IPS-20b (cell line): ENCODE measurements around the gene SLC25A29.
"Not testable (repeated sequence)": the region's sequence is repeated elsewhere in the genome, so short reads cannot be mapped to it uniquely, and the experiment has no call there.

Experiments used
- H3K27ac ChIP-seq: one replicate; pipeline ENCODE4 v1.5.1; 2013; ENCODE audit warnings: low read length
- H3K27me3 ChIP-seq: 2 replicates; pipeline ENCODE4 v1.6.1; 2013; ENCODE audit warnings: mild to moderate bottlenecking, low read length, inconsistent platforms; ENCODE audit not compliant: insufficient read depth
- H3K36me3 ChIP-seq: 2 replicates; pipeline ENCODE4 v1.6.1; 2013; ENCODE audit warnings: low read depth, mild to moderate bottlenecking, inconsistent platforms, low read length, moderate library complexity; ENCODE audit not compliant: insufficient read depth
- H3K4me1 ChIP-seq: 2 replicates; pipeline ENCODE4 v1.6.1; 2013; ENCODE audit warnings: mild to moderate bottlenecking, control low read depth, inconsistent platforms, low read length, moderate library complexity; ENCODE audit not compliant: insufficient read depth
- H3K4me3 ChIP-seq: 2 replicates; pipeline ENCODE4 v1.5.1; 2013; ENCODE audit warnings: mild to moderate bottlenecking, low read length, inconsistent platforms
- H3K9ac ChIP-seq: 2 replicates; pipeline ENCODE4 v1.6.1; 2013; ENCODE audit warnings: low read depth, mild to moderate bottlenecking, inconsistent platforms, low read length, moderate library complexity
- H3K9me3 ChIP-seq: 2 replicates; pipeline ENCODE4 v1.6.1; 2013; ENCODE audit warnings: mild to moderate bottlenecking, low read depth, low read length, inconsistent platforms; ENCODE audit not compliant: insufficient read depth

SLC25A29 gene, protein sequence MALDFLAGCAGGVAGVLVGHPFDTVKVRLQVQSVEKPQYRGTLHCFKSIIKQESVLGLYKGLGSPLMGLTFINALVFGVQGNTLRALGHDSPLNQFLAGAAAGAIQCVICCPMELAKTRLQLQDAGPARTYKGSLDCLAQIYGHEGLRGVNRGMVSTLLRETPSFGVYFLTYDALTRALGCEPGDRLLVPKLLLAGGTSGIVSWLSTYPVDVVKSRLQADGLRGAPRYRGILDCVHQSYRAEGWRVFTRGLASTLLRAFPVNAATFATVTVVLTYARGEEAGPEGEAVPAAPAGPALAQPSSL

DNA sequence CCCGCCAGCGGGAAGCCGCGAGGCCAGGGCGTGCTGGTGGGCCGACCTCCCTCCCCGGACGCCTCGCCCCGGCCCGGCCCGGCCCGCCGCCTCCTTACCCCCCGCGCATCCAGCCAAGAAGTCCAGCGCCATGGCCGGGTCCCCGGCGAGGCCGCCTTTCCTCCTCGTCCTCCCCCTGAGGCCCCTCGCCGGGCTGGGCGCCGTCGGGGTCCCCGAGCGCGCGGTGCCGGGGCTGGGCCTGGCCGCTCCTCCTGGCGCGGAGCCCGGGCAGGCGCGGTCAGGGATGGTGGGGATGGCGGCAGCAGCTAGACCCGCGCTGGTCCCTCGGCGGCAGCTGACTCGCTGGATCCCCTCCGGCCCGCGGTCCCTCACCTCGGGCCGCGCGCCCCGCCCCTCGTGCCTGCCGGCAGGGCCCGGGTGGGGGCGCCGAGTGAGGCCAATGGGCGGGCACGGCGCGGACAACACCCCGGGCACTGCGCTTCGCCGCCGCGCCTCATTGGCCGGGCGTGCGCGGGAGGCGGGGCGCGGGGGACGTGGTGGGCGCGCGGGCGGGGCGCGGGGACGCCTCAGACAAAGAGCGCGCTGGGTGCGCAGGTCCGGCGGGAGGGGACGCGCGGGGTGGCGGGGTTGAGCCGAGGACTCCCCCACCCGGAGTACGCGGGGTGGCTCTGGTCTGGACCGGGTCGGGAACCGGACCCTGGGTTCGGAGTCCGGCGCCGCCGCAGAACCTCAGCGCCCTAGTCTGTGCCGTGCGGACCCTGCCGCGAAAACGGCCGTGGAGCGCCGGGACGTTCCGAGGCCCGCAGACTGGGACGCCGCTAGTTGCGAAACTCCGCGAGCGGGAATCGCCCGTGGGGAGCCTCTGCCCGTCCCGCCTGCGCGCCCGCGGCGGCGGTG lies at the start of gene SLC25A29:
Gene SLC25A29 (minus strand): TSS at position 344 of the 897 bp plus-strand sequence. CDS start 212 bp downstream, at position 132.
- H3K9ac ChIP-seq, result peak within 1 kb of the TSS; percentile 88
- H3K36me3 ChIP-seq, result peaks cover 9% of the 10 kb centered on the region; the same call in 1 of the 2 replicates
- no peaks in the 10 kb centered on the region for H3K9me3 ChIP-seq
- peak within 1 kb of the TSS; percentile 95 for H3K4me3 ChIP-seq
- peaks cover 12% of the 10 kb centered on the region; the same call in 1 of the 2 replicates for H3K27me3 ChIP-seq
- peaks cover 9% of the 10 kb centered on the region for H3K4me1 ChIP-seq
- H3K27ac ChIP-seq, result peak within 1 kb of the TSS; percentile 42

DNA sequence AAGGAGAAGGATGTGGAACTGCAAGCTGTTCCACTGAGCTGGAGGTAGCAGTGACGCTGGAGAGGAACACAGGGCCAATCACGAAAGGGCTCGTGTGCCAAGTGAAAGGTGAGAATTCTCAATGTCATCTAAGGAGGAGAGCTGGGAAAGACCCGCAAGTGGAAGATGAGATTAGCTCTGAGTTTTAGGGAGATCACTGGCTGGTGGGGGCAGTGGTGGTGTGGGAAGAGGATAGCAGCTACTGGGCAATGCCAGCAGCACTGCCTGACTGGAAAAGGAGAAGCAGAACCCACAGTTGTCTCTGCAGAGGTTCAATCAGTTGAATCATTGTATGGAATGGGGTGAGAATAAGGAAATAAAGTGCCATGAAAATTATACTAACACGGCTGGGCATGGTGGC lies 44.7 kb upstream of the SLC25A29 start:
- Histone ChIP-seq H3K27me3 (no peaks in the 10 kb centered on the region), H3K9me3 (no peaks in the 10 kb centered on the region), H3K27ac (no peak overlapping the region), H3K4me1 (no peaks in the 10 kb centered on the region), H3K9ac (no peak overlapping the region), H3K4me3 (no peak overlapping the region), H3K36me3 (peaks cover 83% of the 10 kb centered on the region)

DNA sequence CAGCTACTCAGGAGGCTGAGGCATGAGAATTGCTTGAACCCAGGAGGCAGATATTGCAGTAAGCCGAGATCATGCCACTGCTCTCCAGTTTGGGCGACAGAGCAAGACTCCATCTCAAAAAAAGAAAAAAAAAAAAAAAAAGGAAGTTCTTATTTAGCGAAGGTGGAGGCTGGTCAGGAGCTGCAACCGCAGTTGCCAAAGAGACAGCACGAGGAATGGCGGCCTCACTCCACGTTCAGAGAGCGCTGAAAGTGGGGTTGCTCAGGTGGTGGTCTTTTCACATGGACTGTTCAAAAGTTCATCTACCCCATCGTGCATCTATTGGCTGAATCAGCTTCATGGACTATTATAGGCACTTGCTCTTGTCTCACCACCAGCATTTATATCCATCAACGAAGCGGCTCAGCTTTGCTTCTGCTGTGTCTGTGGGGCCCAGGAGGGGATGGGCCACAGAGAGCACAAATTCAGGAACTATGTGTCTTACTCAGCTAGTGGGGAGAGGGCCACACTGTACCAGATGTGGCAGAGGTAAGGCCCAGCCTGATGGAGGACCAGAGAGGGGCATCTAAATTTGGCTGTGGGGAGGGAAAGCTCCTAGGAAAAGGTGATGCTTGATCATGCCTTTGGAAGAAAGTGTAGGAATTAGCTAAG lies 44.2 kb upstream of the SLC25A29 start:
- no peaks in the 10 kb centered on the region for H3K4me1 ChIP-seq
- no peaks in the 10 kb centered on the region for H3K27me3 ChIP-seq
- no peak overlapping the region for H3K27ac ChIP-seq
- no peak overlapping the region for H3K4me3 ChIP-seq
- H3K36me3 ChIP-seq, result peaks cover 82% of the 10 kb centered on the region
- no peaks in the 10 kb centered on the region for H3K9me3 ChIP-seq
- H3K9ac ChIP-seq, result no peak overlapping the region

DNA sequence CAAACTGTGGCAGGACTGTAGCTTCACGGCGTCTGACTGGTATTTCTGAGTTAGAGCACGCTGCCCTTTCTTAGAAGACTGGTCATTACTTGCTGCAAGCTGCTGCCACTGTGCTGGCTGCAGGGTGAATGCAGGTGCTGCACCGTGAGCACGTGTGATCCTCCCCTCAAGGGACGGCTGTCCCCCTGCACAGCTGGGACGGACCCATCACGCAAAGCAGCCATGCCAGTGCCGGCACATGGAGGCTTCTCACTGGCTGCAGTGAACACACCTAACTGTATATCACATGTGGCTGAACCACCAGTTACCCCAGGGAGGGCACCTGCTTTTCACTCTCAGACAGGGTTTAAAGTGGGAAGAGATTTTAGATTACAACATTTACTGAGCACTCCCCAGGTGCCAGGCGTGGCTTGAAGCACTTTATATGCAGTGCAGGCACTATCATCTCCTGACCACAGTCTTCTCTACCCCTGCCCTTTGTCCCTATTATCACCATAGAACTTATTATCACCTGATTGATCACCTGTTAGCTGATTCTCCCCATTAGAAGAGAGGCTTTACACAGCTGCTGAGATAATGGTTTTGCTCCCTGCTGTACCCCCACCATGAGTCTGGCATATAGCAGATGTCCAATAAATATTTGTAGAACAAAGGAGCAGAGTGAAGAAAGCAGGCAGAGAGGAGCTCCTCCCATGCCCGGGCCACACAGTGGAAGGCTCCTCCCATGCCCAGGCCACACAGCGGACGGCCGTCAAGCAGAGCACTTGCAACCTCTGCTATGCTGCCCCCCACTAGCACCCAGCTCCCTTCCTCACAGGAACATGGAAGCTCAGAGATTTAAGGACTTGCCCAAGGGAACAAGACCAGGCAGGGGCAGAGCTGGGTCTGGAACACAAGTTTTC lies 42.8 kb upstream of the SLC25A29 start:
- Histone ChIP-seq H3K36me3 (peaks cover 68% of the 10 kb centered on the region), H3K27me3 (no peaks in the 10 kb centered on the region), H3K4me1 (no peaks in the 10 kb centered on the region), H3K9ac (no peak overlapping the region), H3K9me3 (no peaks in the 10 kb centered on the region), H3K27ac (no peak overlapping the region), H3K4me3 (no peak overlapping the region)

DNA sequence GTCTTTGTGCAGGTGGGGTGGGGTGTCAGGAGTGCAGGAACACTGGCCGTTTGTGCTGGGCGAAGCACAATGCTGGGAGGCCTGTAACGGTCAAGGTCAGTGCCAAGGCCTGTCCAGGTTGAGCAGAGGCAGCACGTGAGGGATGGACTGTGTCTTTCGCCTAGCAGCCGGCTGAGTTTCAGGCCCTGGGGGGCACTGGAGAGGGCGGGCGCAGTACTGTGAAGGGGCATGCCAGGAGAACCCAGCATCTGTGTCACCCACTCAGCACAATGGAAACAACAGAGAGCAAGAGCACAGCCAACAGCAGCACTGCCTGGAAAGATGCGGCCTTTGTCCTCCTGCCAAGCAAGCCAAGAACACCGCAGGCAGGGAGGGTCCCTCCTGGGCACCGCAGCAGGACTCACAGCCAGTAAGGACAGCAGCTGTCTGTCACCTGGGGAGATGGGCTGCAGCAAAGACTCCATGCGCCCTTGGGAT lies 42.0 kb upstream of the SLC25A29 start:
- H3K36me3 ChIP-seq, result peaks cover 66% of the 10 kb centered on the region

DNA sequence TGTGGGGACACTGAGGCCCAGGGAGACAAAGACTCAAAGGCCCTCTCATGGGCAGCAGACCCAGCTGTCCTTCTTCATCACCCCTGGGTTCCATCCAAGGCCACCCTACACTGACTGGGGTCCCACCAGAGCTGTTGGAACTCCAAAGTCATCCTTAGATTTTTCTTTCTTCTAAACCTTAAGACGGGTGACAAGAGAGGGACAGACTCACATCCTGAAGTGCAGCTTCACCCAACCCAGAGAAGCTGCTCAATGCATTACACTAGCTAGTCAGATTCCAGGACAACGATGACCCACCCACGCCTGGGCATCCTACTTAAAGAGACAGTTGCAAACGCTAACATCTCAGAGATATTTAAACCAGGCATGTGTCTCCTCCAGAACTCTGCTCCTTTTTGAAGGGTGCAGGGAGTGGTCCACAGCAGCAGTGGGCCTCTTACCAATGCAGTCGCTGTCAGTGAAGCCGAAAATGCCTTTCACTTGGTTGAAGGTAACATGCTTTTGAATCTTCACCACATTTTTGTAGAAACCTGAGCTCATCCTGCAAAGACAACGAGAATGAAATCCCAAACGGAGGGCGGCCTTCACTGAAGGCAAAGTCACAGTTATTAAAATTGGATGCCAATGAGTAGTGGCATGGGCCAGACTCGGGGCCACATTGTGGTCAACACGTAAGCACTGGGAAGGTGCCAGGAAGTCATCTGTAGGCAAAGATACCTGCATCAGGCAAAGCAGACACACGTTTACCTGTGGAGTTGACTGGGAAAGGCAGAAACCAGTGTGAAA lies 40.3 kb upstream of the SLC25A29 start:
- H3K27me3 ChIP-seq, result no peaks in the 10 kb centered on the region
- H3K9ac ChIP-seq, result no peak overlapping the region
- H3K4me3 ChIP-seq, result no peak overlapping the region
- H3K36me3 ChIP-seq, result peaks cover 68% of the 10 kb centered on the region
- no peaks in the 10 kb centered on the region for H3K9me3 ChIP-seq
- no peak overlapping the region for H3K27ac ChIP-seq
- H3K4me1 ChIP-seq, result no peaks in the 10 kb centered on the region

More for the DNA sequence above, 42.0 kb upstream of the SLC25A29 start:
- H3K4me3 ChIP-seq, result no peak overlapping the region
- H3K27me3 ChIP-seq, result no peaks in the 10 kb centered on the region
- H3K9ac ChIP-seq, result no peak overlapping the region
- no peak overlapping the region for H3K27ac ChIP-seq
- no peaks in the 10 kb centered on the region for H3K4me1 ChIP-seq
- H3K9me3 ChIP-seq, result no peaks in the 10 kb centered on the region

DNA sequence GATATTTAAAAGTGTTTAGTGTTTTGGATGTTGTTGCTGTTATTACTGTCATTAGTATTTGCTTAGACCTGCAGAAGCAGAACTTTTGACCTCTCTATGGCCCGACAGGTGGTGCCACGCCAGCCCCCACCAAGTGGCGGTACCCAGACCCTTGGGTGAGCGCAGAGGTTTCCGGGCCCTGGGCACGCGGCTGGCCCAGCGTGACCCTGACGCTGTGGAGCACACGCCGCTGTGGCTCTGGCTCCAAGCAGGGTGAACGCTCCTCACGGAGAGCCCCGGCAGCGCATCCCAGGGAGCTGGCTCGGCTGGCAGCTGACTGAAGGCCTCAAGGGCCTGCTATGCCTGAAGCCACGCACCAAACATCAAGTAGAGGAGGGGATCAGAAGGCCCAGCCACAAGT lies 39.5 kb upstream of the SLC25A29 start:
- no peaks in the 10 kb centered on the region for H3K27me3 ChIP-seq
- H3K4me3 ChIP-seq, result no peak overlapping the region
- no peak overlapping the region for H3K27ac ChIP-seq
- no peaks in the 10 kb centered on the region for H3K9me3 ChIP-seq
- H3K9ac ChIP-seq, result no peak overlapping the region
- no peaks in the 10 kb centered on the region for H3K4me1 ChIP-seq
- peaks cover 67% of the 10 kb centered on the region for H3K36me3 ChIP-seq

DNA sequence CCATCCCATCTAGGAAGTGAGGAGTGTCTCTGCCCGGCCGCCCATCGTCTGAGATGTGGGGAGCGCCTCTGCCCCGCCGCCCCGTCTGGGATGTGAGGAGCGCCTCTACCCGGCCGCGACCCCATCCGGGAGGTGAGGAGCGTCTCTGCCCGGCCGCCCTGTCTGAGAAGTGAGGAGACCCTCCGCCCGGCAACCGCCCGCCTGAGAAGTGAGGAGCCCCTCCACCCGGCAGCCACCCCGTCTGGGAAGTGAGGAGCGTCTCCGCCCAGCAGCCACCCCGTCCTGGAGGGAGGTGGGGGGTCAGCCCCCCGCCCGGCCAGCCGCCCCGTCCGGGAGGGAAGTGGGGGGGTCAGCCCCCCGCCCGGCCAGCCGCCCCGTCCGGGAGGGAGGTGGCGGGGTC lies 38.4 kb upstream of the SLC25A29 start:
- not testable (repeated sequence) for H3K9me3 ChIP-seq, H3K4me1 ChIP-seq, H3K27ac ChIP-seq, H3K9ac ChIP-seq, H3K27me3 ChIP-seq, H3K4me3 ChIP-seq
- peaks cover 71% of the 10 kb centered on the region for H3K36me3 ChIP-seq

DNA sequence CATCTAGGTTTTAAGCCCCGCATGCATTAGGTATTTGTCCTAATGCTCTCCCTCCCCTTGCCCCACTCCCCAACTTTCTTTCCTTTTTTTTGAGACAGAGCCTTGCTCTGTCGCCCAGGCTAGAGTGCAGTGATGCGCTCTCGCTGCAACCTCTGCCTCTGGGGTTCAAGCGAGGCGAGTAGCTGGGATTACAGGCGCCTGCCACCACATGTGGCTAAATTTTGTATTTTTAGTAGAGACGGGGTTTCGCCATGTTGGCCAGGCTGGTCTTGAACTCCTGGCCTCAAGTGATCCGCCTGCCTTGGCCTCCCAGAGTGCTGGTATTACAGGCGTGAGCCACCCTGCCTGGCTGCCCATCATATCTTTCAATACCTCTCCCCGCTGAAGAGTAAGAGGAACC lies 36.6 kb upstream of the SLC25A29 start:
- H3K36me3 ChIP-seq, result peaks cover 62% of the 10 kb centered on the region
- H3K9me3 ChIP-seq, H3K9ac ChIP-seq, H3K4me3 ChIP-seq, H3K27ac ChIP-seq, H3K4me1 ChIP-seq, H3K27me3 ChIP-seq: not testable (repeated sequence)

DNA sequence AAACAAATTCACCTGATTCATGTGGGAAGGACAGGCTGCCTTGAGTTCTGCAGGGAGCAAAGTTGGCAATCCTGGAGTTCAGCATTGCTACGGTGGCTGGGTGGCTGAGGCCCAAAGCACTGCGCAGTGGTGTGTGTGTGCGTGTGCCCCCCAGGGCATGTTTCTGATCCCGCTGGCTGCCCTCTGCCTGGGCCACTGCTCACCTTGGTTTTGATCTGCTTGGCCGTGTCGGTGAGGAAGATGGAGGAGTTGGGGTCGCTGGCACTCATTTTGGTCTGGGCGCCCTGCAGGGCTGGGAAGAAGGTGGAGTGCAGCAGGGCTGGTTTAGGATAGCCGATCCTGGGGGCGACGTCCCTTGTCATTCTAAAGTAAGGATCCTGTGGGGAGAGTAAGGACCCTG lies 36.0 kb upstream of the SLC25A29 start:
- Histone ChIP-seq H3K36me3 (peaks cover 64% of the 10 kb centered on the region), H3K4me3 (no peak overlapping the region), H3K27ac (no peak overlapping the region), H3K9me3 (no peaks in the 10 kb centered on the region), H3K27me3 (no peaks in the 10 kb centered on the region), H3K9ac (no peak overlapping the region), H3K4me1 (no peaks in the 10 kb centered on the region)
